ENCODE measurements around the gene RAP1GAP2.

GRCh38 chr17:2947996-2948550 is 151.8 kb downstream of the RAP1GAP2 start:
- TF ChIP-seq, protein P1, sequence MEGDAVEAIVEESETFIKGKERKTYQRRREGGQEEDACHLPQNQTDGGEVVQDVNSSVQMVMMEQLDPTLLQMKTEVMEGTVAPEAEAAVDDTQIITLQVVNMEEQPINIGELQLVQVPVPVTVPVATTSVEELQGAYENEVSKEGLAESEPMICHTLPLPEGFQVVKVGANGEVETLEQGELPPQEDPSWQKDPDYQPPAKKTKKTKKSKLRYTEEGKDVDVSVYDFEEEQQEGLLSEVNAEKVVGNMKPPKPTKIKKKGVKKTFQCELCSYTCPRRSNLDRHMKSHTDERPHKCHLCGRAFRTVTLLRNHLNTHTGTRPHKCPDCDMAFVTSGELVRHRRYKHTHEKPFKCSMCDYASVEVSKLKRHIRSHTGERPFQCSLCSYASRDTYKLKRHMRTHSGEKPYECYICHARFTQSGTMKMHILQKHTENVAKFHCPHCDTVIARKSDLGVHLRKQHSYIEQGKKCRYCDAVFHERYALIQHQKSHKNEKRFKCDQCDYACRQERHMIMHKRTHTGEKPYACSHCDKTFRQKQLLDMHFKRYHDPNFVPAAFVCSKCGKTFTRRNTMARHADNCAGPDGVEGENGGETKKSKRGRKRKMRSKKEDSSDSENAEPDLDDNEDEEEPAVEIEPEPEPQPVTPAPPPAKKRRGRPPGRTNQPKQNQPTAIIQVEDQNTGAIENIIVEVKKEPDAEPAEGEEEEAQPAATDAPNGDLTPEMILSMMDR (conservative IDR thresholded peaks at IDR 0.05; ENCODE audit: low read length): no peak
- no peak for TF ChIP-seq EZH2phosphoT487 (IDR thresholded peaks at IDR 0.05; ENCODE audit: borderline replicate concordance, low read depth, low read length)
